Measurements from ENCODE around the gene SP100.
"Not testable (repeated sequence)": the region's sequence is repeated elsewhere in the genome, so short reads cannot be mapped to it uniquely, and the experiment has no call there.

The SP100 gene

DNA sequence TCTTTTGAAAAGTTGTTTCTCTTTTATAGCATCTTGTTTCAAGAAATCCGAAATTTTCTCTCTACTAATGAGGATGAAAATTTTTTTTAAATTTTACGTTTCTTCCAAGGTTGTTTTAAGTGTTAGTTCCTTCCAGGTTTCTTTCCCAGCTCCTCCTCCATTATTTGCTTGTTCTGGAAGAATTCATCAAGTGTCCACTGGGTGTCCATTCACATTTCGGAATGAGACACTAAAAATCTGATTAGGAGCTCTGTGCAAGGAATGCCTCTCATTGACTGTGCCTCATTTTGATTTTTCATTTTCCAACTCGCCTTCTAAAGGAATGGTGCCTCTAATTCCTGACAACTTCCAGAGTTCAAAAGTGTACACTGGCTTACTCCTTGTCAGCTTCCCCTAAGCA, 6.1 kb downstream of the SP100 start:
- no peak for DNase-seq

DNA sequence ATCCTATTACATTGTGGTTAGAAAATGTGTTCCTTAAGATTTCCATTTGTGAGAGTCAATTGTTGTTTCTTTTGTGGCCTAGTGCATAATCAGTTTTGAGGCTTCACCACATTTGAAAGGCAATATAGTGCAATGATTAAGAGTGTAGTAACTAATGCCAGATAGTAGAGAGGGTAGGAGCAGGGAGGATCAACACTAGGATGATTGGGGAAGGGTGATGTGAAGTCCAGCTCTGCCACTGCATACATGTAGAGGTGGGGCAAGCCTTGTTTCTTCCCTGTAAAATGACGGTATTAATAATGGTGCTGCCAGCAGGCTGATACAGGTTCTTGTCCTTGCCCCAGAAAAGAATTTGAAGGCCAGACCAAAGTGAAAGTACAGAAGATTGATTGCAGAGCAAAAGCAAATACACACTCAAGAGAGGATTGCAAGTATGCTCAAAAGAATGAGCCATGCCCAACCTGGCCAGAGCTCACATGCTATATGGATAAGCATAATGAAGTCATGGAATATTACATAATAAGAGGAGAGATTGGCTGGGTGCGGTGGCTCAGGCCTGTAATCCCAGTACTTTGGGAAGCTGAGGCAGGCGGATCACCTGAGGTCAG, 8.0 kb downstream of the SP100 start:
- DNase-seq = no peak

DNA sequence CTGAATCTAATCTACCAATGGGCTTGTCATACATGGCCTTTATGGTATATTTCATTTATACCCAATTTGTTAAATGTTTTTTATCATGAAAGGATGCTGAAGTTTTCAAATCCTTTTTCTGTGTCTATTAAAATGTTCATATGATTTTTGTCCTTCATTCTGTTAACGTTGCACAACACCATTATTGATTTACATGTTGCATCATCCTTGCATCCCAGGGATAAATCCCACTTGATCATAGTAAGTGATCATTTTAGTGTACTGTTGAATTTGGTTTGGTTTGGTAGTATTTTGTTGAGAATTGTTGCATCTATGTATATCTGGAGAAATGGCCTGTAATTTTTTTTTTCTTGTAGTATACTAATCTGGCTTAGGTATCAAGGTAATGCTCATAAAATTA, 9.4 kb downstream of the SP100 start:
- DNase-seq = no peak

DNA sequence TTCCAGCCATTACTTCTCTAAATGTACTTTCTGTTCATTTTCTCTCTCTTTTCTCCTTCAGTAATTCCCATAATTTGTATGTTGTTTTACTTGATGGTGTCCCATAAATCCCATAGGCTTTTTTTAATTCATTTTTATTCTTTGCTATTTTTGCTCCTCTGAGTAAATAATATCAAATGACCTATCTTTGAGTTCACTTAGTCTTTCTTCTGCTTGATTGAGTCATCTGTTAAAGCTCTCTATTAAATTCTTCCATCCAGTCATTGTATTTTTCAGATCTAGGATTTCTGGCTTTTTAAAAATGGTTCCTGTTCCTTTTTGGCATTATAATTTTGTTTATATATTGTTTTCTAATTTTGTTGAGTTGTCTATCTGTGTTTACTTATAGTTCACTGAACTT, 13.5 kb downstream of the SP100 start:
- no peak for DNase-seq

DNA sequence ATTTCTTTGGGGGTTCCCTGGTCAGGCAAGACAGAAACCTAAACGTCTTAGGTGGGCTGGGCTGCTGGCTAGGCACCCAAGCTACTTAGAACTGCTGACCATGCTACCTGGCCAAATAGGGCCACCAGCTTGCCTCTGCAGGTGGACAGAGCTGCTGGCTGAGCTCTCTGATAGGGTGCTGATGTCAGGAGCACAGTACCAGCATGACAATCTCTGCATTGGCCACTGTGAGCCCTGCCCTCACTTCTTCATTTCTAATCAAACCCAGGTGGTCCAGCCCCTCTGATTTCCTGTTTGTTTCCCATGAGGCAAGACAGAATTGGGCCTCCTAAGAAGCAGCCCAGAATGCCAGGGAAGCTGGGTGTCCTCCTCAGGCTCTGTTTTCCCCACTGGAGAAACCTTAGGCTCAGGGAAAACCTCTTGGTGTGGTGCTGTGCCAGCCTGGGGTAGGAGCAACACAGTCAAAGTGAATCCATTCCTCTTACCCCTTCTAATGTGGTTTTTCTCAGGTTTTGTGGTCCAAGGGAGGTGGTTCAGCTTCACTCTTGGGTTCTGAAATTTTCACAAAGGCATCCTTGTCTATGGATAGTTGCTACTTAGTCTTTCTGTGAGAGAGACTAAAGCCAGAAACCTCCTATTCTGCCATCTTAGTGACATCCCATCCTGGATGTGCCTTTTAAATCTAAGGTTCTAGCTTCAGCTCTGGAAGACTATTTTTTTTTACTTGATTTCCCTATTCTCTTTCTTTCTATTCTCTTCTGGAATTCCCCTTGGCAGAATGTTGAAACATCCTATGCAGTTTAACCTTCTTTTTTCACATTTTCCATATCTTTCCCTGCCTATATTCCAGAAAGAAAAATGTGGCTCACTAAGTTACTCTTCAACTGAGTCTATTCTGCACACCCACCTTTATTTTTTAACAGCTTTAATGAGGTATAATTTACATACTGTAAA, 15.2 kb downstream of the SP100 start:
- DNase-seq = no peak

DNA sequence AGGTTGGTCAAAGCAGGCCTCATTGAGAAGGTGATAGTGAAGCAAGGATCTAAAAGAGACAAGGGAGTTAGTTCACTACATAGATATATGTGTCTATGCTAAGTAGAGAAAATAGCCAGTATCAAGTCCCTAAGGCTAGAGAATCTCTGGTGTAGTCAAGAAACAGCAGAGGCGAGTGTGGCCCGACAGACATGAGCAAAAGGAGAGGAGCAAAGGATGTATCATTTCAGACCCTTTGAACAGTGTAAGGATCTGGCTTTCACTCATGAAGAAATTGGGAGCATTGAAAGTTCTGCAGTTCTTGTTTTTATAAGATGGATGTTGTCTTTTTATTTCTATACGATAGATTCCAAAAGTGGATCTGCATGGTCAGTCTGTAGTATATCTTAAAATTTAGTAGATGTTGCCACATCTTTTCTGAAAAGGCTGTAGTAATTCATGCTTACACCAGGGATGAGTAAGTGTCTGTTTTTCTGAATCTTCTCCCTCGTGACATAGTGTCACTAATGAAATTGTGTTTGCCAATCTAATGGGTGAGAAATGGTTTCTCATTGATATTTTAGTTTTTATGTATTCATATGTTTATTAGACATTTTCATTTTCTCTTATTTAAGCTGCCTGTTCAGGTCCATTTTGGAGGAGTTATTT, 18.8 kb downstream of the SP100 start:
- no peak for DNase-seq

DNA sequence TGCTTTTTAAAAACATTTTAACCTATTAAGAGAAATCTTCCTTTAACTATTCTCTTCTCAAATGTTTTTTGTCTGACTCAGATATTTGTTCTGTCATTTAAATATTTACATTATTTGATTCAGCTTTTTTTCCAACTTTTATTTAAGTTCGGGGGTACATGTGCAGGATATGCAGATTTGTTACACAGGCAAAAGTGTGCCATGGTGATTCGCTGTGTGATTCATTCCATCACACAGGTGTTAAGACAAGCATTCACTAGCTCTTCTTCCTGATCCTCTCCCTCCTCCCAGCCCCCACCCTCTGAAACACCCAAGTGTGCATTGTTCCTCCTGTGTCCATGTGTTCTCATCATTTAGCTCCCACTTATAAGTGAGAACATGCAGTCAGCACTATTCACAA, 19.4 kb downstream of the SP100 start:
- DNase-seq = no peak

DNA sequence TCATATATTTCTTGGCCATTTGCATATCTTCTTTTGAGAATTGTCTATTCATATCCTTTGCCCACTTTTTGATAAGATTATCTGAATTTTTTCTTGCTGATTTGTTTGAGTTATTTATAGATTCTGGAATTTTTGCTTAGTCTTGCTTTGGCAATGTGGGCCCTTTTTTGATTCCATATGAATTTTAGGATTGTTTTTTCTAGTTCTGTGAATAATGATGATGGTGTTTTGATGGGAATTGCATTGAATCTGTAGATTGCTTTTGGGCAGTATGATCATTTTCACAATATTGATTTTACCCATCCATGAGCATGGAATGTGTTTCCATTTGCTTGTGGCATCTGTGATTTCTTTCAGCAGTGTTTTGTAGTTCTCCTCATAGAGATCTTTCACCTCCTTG, 23.1 kb downstream of the SP100 start:
- not testable (repeated sequence) for DNase-seq

DNA sequence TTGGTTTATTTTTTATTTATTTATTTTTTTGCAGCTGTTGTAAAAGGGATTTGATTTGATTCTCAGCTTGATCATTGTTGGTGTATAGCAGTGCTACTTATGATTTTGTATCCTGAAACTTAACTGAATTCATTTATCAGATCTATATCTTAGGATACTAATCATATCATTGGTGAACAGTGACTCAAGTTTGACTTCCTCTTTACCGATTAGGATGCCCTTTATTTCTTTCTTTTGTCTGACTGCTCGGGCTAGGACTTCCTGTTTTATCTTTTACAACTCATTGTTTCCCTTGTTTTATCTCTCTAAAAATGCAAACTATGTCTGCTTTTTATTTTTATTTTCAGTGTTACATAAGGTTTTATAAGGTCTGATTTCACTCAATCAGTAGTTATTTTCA, 23.6 kb downstream of the SP100 start:
- DNase-seq = no peak

DNA sequence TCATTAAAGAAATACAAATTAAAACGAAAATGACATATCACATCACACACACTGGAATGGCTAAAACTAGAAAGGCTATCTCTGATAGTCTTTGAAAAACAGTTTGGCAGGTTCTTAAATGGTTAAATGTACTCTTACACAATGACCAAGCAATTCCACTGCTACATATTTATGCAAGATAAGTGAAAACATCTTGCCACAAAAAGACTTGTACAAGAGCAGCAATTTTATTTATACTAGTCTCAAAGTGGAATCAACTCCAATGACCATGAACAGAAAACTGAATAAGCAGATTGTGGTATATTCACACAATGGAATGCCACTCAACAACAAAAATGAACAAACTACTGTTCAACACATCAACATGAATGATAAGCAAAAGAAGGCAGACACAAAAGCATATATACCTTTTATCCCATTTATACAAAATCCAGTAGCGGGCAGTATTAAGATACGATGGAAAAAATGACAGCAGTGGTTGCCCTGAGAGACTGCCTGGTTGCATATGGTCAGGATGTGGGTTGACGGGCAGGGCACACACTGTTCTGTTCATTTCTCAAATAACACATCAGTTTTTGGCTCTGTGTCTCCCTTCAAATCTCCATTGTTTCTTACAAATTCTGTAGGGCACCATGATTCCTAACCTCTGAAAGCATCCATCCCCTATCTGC, 25.4 kb downstream of the SP100 start:
- DNase-seq = no peak

DNA sequence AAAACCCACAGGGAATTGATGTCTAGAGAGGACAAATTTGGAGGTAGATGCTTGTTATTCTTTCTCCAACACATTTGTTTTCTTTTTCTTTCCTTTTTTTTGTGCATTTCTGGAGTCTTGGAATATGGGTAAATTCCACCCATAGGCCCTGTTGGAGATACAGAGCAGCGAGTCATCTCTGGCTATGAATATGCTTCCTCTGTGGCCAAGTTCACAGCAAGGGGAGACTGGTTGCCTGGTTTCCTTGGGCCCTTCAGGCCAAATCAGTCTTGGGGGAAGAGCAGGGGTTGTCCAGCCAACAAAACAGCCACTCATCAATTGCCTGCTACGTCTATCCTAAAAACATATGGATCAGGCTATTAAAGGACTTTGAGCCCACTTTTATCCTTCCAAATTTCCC, 27.5 kb downstream of the SP100 start:
- DNase-seq = no peak

DNA sequence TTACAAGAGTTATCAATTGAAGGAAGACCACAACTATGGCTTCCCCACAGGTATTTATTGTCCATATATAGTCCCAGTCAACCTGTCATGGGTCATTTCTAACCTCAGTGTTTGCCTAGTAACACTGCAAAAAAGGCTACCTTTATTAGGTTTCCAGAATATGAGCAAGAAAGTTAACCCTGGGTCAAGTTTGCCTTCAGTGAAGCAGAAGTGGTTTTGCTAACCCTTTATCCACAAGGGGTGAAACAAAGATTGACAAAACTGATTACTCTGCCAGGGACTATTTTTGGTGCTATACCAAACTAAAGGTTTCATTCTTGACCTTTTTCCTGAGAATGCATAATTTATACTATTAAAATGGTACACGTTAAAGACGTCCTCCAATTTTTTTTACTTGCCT, 28.8 kb downstream of the SP100 start:
- no peak for DNase-seq

DNA sequence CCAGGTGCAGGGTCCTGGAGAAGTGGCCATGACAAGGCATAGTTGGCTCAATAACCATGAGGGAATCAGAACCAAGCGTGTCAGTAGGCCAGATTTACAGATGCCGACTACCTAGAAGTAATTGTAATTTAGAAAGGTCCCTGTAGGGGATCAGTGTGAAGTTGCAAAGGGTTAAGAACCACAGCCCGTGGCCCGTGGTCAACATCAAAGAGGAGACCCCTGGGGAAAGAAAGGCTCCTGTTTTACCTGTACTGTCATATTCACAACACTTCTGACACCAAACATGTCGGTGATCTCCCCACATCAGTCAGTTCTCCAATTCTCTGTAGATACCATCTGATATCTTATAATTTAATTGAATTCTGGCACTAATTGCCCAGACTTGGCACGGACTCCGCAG, 31.0 kb downstream of the SP100 start:
- no peak for DNase-seq

DNA sequence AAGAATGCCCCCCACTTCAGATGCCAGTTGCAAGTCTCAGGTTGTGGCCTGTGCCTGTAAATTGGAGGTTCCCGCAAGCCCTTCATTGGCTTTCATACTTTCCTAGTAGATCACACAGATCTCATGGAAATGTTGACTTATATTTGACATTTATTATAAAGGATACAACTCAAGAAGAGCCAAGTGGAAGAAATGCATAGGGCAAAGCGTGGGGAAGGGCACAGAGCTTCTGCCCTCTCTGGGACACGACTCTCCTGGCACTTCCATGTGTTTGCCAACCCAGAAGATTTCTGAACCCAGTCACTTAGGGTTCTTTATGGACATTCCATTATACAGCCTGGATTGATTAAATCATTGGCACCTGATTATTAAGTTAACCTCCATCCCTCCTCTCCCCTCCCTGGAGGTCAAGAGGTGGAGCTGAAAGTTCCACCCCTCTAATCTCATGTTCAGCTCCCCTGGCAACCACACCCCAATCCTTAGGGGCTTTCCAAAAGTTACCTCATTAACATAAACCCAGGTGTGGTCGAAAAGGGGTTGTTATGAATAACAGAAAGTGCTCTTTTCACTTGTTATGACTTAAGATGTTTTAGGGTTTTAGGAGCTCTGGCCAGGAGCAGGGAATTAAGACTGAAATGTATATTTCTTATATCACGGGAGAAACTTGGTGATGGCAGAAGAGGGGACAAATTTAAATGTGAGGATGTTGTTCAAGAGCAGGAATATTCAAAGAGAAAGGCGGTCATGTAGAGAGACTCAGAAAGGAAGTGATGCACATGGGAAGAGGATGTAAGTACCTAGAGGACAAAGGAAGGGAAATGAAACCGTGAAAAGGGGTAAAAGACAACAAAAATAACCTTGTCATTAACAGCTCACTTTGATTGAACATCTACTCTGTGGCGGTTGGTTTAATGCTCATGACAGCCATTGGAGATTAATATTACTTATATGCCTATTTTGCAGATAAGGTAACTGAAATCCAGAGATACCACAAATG, 31.8 kb downstream of the SP100 start:
- DNase-seq = no peak

DNA sequence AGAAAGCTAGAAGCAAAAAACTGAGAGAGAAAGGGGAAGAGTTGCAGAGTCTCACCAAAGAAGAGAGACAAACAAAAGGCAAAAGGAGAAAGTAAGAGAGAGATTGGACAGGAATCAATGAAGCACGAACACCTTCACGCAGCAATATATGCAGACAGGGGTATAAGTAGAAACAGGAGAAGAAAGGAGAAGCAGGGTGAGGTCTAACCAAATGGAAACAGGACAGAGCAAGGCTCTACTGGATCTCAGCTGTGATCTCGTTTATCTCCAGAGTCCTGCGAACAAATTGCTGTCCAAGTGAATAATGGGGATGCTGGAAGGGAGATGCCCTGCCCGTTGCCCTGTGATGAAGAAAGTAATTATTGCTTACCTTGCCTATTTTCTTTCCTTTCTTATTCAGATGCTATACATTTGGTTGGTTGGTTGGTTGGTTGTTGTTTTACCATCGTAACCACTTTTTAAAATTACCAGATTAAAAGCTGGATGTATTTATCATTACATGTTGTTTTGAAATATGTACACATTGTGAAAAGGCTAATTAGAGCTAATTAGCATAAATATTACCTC, 34.0 kb downstream of the SP100 start:
- DNase-seq = no peak

DNA sequence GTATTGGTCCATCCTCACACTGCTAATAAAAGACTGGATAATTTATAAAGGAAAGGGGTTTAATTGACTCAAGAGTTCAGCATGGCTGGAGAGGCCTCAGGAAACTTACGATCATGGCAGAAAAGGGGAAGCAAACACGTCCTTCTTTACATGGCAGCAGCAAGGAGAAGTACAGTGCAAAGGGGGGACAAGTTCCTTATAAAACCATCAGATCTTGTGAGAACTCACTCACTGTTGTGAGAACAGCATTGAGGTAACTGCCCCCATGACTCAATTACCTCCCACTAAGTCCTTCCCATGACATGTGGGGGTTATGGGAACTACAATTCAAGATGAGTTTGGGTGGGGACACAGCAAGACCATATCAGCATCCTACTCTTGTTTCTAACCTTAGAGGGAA, 37.0 kb downstream of the SP100 start:
- no peak for DNase-seq

DNA sequence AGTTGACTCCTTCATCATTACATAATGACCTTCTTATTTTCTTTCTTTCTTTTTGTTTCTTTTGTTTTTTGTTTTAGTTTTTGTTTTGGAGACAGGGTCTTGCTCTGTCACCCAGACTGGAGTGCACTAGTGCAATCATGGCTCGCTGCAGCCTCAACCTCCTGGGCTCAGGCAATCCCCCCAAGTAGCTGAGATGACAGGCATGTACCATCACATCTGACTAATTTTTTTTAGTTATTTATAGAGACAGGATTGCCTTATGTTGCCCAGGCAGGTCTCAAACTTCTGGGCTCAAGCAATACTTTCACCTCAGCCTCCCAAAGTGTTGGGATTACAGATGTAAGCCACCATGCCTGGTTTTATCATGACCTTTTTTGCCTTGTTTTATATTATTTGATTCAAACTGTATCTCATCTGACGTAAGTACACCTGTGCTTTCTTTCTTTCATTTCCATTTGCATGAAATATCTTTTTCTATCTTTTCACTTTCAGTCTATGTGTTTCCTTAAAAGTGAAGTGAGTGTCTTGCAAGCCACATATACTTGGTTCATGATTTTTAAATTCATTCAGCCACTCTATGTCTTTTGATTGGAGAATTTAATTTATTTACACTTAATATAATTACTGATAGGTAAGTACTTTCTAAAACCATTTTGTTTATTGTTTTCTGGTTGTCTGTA, 39.1 kb downstream of the SP100 start:
- DNase-seq = no peak

DNA sequence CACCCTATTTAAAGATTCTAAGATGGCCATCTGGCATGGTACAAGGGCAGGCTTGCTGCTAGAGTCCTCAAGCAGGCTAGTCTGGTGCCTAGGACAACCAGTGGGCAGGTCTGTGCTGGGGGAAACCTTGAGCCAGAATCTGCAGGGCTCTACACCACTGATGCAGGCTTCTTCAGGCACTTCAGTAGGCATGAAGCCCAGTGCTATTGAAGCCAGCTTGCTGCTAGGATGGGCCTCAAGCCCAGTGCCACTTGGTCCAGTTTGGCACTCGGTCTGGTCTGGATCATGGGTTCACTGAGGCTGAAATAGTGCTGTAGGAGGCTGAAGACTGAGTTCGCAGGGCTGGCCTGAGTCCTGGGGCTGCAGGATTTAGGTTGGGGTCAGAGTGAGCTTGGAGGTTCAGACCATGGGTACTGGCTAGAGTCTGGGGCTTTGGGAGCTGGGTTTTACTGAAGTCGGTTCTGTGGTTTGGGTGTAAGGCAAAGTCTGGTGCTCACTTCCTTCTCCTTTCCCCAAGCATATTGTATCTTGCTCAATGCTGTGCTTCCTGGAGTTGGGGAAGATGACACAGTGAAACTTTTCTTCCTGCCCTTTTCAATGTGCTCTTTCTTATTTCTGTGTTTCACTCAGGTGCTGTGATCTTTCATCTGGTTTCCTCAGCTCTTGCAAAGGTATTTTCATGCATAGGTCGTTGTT, 41.2 kb downstream of the SP100 start:
- DNase-seq = no peak

DNA sequence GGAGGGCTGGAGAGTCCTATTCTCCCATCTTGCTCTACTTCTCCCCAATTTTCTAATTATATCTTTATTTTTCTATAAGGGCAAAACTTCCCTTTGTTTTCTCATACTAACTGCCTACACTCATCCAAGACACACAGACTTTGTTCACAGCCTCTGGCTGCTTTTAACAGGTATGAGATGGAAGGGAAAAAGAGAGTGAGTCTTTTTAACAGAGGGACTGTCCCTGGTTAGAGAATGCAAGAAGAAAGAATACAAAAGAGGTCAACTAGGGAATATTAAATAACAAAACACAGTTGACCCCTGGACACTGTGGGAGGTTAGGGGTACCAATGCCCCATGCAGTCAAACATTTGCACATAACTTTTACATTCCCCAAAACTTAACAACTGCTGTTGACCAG, 41.8 kb downstream of the SP100 start:
- no peak for DNase-seq

DNA sequence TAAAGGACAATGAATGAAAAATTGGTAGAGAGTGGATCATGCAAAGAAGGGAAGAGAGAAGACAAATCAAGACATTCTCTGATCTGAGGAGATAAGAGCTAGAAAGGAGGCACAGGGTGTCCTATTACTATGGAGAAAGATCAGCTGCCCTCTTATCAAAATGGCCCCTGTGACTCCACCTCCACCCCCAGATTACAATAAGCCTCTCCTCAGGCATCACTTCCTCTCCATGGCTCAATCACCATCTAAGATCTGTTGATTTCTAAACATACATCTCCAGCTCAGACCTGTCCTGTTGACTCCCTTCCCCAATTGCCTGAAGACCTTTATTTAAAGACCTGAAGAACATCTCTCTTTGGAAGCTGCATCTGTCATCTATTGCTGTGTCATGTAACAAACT, 43.2 kb downstream of the SP100 start:
- no peak for DNase-seq

DNA sequence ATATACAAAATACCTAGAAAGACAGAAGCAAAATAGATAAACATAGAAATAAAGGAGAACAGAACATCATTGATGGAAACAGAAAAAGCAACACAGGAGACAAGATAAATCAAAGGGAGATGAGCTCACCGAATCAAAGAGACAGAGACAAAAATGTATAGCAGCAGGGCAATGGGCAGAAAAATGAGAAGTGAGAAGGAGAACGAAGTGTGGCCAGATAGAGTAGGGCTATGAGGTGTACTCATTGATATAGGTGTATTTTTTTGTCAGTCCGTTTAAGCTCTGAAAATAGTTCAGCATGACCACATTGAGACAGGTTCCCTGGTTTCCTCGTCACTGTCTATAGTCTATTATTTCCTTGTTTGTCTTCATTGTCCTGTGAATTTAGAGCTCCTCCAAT, 55.1 kb downstream of the SP100 start:
- DNase-seq = no peak

Measured in NCI-H2081 treated with DMSO at 0.1 percent for 48 hours (cell line).